IPS DF 19.7 (cell line): ENCODE data around the gene ANXA2.
"Not testable (repeated sequence)": the region's sequence is repeated elsewhere in the genome, so short reads cannot be mapped to it uniquely, and the experiment has no call there.

ENCODE experiments used
- DNase-seq: peaks from one replicate; pipeline ENCODE4 v3.0.0-alpha.2; 2013; ENCODE audit warnings: low read depth, low spot score

The ANXA2 gene

GRCh38 chr15:60344461-60344860, 53.3 kb downstream of the ANXA2 start:
- DNase-seq, result no peak

- DNase-seq, result no peak
Observed at GRCh38 chr15:60343221-60343970, 54.4 kb downstream of the ANXA2 start.

DNA sequence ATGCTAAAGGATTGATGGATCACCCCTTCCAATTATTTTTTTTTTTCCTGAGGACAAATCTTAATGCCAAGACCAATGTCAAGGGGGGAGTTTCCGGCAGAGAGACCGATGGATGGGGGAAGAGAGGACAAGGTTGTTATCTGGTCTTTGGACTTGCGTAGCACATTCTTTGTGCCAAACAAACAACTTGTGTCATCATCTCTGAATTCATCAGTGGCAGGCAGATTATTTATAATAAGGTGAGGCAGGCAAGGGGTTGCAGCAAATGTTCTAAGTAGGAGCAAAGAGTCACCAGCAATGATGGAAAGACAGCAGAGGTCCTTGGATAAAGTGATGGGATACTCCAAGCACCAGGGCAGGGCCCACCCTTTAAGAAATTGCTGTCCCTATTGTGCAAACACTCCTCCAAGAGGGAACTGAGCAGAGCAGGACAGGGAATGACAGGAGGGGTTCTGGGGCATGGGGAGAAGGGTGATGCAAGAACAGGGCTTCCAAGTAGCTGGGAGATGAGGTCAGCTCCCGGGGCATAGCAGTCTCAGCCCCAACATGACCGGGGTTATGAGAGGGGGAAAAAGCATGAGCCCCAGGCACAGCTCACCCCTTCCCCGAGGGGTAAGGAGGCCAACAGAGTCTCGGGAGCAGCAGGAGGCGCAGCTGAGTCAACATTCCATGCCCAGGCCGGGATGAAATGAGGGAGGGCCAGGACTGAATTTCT, 57.4 kb downstream of the ANXA2 start:
- DNase-seq, result no peak

DNA sequence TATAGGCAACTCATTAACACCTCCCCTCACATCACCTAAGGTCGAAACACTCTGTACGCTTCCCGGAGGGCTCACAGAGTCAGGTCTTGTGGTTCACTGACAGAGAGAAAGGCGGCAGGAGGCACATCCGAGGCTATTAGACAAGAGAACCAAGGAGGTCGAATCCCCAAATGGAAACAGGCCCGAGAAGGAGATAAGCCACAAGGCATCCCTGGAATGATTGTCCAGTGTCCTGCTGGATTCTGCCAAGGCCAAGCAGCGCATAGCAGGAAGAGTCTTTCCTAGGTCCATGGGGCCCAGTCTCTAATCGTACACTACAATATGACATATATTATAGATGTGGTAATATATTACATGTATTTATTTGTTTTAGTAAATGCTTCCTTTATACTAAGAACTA, 58.5 kb downstream of the ANXA2 start:
- DNase-seq, result no peak

DNA sequence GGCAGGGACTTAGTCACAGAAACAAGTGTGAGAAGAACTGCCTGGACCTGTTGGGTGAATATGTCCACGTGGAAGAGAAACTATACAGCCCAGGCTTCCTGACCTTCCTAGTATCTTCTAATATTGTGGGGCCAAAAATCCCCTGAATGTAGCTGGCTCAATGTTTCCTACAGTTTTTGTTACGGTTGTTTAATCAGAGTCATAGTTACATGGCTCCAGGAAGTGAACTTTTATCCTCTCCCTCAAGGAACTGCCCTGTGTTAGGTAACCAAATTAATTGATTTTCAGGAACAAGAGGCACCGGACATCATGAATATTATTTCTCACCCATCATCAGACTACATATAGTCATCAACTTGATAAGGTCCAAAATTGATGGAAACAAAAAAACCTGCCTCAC, 59.0 kb downstream of the ANXA2 start:
- DNase-seq, result no peak

GRCh38 chr15:60337076-60337475, 60.7 kb downstream of the ANXA2 start:
- no peak for DNase-seq

- not testable (repeated sequence) for DNase-seq
Observed at GRCh38 chr15:60335296-60335695, 62.5 kb downstream of the ANXA2 start.

DNA sequence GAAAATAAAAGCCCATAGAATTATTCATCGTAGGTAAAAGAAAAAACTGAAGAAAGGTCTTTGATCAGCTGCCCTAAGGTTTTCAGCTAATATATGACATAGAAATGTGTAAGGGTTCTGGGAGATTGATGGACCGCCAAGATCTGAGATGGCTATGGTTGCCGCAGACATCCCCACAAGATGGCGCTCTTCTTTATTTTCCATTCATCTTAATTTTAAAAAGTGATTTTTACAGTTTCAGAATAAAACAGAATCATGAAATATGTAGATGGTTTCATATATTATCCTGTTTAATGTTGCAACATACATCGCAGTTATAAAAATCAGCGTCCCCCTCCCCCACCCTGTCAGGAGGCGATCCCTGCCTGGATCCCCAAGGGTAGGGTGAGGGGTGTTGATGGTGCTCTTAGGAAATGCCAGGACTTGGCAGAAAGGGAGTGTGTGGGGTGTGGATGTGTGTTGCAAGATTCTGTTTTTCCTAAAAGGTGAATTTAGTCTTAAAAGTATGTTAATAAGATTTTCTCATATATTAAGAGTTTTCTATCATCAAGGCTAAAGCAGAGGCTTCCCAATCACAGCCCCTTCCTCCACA, 68.8 kb downstream of the ANXA2 start:
- no peak for DNase-seq

DNA sequence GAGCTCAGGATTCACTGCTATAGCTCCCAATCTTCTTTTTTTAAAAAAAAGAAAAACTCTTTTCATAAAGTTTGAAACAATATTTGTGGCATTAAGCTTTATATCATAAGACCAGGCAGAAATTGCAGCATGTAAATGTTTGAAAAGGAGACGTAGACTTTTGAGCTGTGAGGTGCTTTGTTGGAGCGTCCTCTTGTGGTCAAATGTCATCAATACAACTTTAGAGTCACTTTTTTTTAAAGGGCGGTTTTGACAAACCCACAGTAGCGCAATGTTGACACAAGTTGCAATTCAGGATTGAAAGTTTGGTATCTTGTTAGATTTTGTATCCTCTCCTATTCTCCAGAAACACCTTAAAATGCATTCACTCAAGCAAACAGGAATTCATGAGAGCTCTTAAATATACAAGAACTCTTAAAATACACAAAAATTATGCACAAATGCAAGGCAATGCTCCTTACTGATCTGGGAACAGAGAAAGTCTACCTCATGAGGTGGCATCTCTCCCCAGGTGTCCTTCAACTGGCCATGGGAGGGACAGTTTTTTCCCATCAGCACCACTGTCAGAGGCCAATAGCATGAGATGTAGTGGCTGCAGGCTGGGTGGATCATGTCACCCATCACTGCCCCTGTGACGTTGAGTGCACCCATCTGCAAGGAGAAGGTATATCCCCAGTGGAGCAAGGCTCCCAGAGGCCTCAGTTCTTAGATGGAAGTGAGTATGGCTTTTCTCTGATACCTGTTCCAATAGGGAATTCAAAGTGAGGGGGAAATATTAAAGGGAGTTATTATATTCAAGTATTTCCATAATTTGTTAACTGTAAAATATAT, 70.7 kb downstream of the ANXA2 start:
- DNase-seq, result no peak

- no peak for DNase-seq
Observed at GRCh38 chr15:60326343-60326742, 71.4 kb downstream of the ANXA2 start.

DNA sequence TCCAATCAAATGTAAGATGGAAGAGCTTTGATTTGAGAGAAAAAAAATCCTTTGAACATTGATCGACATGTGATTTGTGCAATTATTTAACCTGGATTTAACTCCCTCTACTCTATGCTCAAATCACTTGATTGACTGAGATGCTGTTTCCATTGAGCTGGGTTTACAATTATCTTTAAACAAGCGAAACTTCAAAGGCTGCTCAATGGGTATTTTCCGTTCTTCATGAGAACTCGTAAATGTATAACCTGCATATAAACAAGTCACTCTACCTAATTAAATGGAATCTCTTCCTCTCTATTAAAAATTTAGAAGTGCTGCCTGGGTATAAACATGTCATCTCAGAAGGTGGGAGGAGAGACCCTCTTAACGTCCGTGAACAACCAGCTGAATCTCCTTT, 71.9 kb downstream of the ANXA2 start:
- DNase-seq, result no peak

DNA sequence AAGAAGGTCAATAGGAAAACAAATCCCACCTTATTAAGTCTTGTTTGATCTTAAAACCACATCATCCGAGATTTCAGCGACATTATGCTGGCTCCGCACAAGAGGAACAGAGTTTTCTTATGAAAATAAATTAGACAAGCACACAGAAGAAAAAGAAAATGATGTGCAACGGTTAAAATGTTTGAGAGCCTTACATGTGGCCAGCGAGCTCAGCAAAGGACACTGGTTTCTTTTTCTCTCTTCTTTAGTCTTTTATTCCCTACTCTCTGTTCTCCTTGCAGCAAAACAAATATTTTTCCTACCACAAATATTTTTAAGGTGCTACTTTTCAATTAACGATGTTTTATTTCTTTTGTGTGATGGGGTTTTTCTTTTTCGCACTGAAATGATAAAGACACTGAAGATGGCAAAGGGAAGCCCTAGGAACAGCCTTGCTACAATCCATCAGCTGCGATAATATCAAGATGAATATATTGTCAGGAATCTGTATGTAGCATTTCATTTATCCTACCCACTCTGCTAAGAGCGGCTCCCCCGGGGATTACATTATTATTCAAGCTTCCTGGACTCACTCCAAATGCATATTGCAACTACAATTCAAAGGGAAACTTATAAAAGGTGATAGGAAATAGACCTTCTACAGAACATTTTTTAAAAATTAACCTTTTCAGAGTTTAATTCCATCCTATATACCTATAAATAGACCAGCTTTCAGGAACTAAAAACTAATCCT, 72.9 kb downstream of the ANXA2 start:
- DNase-seq, result no peak

- DNase-seq, result no peak
Observed at GRCh38 chr15:60323322-60323721, 74.5 kb downstream of the ANXA2 start.

DNA sequence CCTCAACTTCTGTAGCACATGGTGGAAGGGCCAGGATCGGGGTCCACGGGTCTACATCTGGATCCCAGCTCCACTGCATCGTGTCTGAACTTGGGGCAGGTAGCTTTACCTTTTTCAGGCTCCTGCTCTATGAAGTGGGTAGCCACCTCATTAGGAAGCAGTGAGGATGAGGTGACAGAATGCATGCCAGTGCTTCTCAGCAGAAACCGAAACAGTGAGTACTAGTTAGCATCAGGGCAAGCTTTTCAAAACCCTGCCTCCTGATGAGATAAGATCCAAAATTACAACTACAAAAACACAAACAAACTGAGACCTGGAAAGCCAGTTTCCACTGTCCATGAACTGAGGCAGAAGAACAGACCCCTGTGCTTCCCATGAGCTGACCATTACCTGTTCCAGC, 77.4 kb downstream of the ANXA2 start:
- DNase-seq, result no peak

DNA sequence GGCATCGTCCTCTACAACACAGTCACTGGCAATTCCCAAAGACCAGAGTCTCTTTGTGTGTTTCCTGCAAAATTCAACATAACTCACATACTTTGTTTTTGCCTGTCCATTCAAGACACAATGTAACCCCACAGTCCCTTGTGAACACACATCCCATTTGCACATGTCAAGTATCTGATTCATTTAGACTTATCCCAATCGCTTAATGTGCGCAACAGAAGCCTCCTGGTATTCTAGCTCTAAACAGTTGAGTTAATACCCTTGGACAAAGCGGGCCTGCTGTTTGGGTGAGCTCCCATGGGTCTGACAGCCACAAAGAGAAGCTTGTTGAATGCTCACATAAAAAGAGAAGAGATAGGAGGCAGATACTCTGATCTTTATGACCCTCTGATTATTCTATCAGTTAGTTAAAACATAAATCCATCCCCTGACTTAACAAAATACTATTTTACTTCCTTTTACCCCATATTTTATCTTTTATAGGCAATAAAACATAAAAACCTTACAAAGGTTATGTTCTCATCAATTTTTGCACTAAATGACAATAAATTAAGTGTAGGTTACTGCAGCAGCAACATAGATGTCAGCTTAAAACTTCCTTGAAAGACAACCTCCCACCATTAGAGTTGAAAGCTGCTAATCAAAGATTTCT, 79.4 kb downstream of the ANXA2 start:
- DNase-seq, result no peak

- DNase-seq, result no peak
Observed at GRCh38 chr15:60316961-60317360, 80.8 kb downstream of the ANXA2 start.

DNA sequence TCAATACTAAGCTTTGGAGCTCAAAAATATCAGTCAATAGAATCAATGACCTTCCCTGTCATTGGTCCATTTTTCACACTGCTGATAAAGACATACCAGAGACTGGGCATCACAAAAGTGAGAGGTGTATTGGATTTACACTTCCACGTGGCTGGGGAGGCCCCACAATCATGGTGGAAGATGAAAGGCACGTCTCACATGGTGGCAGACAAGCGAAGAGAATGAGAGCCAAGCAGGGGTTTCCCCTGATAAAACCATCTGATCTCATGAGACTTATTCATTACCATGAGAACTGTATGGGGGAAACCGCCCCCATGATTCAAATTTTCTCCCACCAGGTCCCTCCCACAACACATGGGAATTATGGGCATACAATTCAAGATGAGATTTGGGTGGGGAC, 81.9 kb downstream of the ANXA2 start:
- DNase-seq, result no peak

- DNase-seq, result no peak
Observed at GRCh38 chr15:60313906-60314305, 83.9 kb downstream of the ANXA2 start.

GRCh38 chr15:60307034-60307433, 90.8 kb downstream of the ANXA2 start:
- DNase-seq, result no peak

GRCh38 chr15:60301024-60301423, 96.8 kb downstream of the ANXA2 start:
- DNase-seq, result no peak
